Transverse colon (tissue), 4 donors: ENCODE results near the gene SMARCE1.

ENCODE experiments used
- EP300 ChIP-seq: sonication (generic); formaldehyde crosslinking; IDR thresholded peaks from one replicate; pipeline ENCODE4 v1.6.1; 2017; ENCODE audit warnings: antibody characterized with exemption, low read depth
- POLR2AphosphoS5 ChIP-seq, 3 donors: sonication (generic); formaldehyde crosslinking; IDR thresholded peaks; one replicate each; pipeline ENCODE4 v1.6.1; 2016; ENCODE audit warnings: antibody characterized with exemption in 3 of 3
- TF ChIP-seq, protein P1 (sequence below), 5 experiments: fragments of 200-600 bp in 3 of 5; fragments of 450-650 bp in 2 of 5; sonication (generic) in 3 of 5; IDR thresholded peaks; 1 replicate in 2 of 5; 2 replicates in 3 of 5; pipeline ENCODE4 v1.5.1; 2016 to 2017; ENCODE audit warnings: antibody characterized with exemption in 5 of 5, inconsistent platforms in 3 of 5, mild to moderate bottlenecking in 2 of 5, moderate library complexity in 1 of 5

DNA sequence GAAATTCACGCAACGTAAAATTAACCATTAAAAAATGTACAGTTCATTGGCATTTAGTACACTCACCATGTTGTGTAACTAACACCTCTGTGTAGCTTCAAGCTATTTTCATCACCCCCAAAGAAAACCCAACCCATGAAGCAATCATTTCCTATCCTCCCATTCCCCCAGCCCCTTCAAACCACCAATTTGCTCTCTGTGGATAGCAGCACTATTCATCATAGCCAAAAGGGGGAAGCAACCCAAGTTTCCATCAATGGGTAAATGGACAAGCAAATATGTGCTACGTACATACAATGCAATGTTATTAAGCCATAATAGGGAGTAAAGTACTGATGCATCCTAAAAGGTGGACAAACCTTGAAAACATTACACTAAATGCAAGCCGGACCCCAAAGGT lies 28.3 kb upstream of the SMARCE1 start:
- TF ChIP-seq, protein P1, sequence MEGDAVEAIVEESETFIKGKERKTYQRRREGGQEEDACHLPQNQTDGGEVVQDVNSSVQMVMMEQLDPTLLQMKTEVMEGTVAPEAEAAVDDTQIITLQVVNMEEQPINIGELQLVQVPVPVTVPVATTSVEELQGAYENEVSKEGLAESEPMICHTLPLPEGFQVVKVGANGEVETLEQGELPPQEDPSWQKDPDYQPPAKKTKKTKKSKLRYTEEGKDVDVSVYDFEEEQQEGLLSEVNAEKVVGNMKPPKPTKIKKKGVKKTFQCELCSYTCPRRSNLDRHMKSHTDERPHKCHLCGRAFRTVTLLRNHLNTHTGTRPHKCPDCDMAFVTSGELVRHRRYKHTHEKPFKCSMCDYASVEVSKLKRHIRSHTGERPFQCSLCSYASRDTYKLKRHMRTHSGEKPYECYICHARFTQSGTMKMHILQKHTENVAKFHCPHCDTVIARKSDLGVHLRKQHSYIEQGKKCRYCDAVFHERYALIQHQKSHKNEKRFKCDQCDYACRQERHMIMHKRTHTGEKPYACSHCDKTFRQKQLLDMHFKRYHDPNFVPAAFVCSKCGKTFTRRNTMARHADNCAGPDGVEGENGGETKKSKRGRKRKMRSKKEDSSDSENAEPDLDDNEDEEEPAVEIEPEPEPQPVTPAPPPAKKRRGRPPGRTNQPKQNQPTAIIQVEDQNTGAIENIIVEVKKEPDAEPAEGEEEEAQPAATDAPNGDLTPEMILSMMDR (IDR thresholded peaks at IDR 0.05), result no peak
- TF ChIP-seq POLR2AphosphoS5 (IDR thresholded peaks at IDR 0.05) (no peak), EP300 (no peak)
